ENCODE measurements around the gene PXT1. TPM values are rescaled to one million over a fixed set of nuclear protein-coding genes. Genes with fewer than 3 reads are reported as not detected.

The PXT1 gene
- total RNA-seq, 2 donors from 2014 or later, result 0.20 to 0.31 TPM

GRCh38 chr6:36350681-36351571 is 91.7 kb downstream of the PXT1 start:
- peaks cover 11% of the 10 kb centered on the region for H3K36me3 Mint-ChIP-seq
- no peaks in the 10 kb centered on the region for H3K9me3 Mint-ChIP-seq
- H3K27me3 Mint-ChIP-seq, result peaks cover 2 to 21% of the 10 kb centered on the region in 2 donors
- H3K4me3 Mint-ChIP-seq, result no peak overlapping the region
- peak overlapping the region in 1 of 2 donors; percentile 31 for H3K27ac Mint-ChIP-seq
- H3K4me1 Mint-ChIP-seq (ENCODE audit: low read depth in 2 of 2), result peaks cover 10 to 14% of the 10 kb centered on the region in 2 donors
- ATAC-seq (no peak), DNase-seq (ENCODE audit: low spot score) (peak; percentile 51)

DNA sequence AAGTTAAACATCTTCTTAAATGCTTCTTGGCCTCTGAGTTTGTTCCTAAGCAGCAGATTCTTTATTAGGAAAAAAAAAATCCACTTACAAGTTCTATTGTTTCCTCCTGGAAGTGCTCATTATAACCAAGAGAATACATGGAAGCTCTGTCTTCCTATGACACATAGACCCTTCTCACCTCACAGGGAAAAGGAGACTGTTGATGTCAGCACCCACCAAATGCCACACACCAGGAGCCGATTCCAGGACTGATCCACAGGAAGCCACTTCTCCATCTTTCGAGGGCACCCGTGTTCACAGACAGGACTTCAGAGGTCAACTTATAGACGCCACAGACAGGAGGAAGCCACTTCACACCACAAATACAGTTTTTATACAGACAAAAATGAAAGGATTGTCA is 92.6 kb downstream of the PXT1 start:
- peaks cover 11% of the 10 kb centered on the region for H3K36me3 Mint-ChIP-seq
- no peaks in the 10 kb centered on the region for H3K9me3 Mint-ChIP-seq
- DNase-seq (ENCODE audit: low spot score) (peak; percentile 13), ATAC-seq (no peak)
- H3K4me1 Mint-ChIP-seq (ENCODE audit: low read depth in 2 of 2), result peaks cover 2 to 5% of the 10 kb centered on the region in 2 donors
- peaks cover 2 to 21% of the 10 kb centered on the region in 2 donors for H3K27me3 Mint-ChIP-seq
- H3K4me3 Mint-ChIP-seq, result no peak overlapping the region
- peak overlapping the region in 1 of 2 donors; percentile 31 for H3K27ac Mint-ChIP-seq

GRCh38 chr6:36349240-36349639 is 93.4 kb downstream of the PXT1 start:
- Mint-ChIP-seq H3K27me3 (peaks cover 2 to 21% of the 10 kb centered on the region in 2 donors), H3K36me3 (peaks cover 11% of the 10 kb centered on the region), H3K4me3 (no peak overlapping the region), H3K4me1 (ENCODE audit: low read depth in 2 of 2) (peaks cover 0 to 5% of the 10 kb centered on the region in 2 donors), H3K9me3 (no peaks in the 10 kb centered on the region), H3K27ac (no peak overlapping the region)
- no peak for DNase-seq (ENCODE audit: low spot score)
- ATAC-seq, result no peak

DNA sequence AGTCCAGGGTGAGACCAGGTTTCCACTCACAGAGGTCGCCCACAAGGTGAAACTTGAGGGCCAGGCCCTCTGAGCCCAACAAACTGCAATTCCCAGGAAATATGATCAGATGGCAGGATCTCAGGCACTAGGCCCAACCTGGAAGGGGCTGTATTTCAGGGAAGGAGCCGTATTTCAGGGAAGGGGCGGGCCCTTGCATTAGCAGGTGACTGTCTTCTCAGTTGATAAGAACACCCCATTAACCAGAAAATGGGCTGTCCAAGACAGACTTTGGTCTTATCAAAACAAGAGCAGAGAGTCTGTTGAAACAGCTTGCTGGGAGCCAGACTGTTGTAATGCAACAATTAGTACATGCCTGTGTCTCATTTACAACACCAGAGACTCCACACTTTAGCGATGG is 95.0 kb downstream of the PXT1 start:
- Mint-ChIP-seq H3K27me3 (peaks cover 5 to 14% of the 10 kb centered on the region in 2 donors), H3K4me1 (ENCODE audit: low read depth in 2 of 2) (no peaks in the 10 kb centered on the region), H3K36me3 (no peaks in the 10 kb centered on the region), H3K27ac (peak overlapping the region in 1 of 2 donors; percentile 51), H3K4me3 (no peak overlapping the region), H3K9me3 (no peaks in the 10 kb centered on the region)
- no peak for DNase-seq (ENCODE audit: low spot score)
- ATAC-seq, result no peak

GRCh38 chr6:36346486-36347273 is 96.0 kb downstream of the PXT1 start:
- peak; percentile 52 for DNase-seq (ENCODE audit: low spot score)
- H3K9me3 Mint-ChIP-seq, result no peaks in the 10 kb centered on the region
- H3K4me1 Mint-ChIP-seq (ENCODE audit: low read depth in 2 of 2), result peaks cover 0 to 2% of the 10 kb centered on the region in 2 donors
- peaks cover 7 to 20% of the 10 kb centered on the region in 2 donors for H3K27me3 Mint-ChIP-seq
- H3K27ac Mint-ChIP-seq, result peak overlapping the region in 1 of 2 donors; percentile 21
- no peaks in the 10 kb centered on the region for H3K36me3 Mint-ChIP-seq
- no peak overlapping the region for H3K4me3 Mint-ChIP-seq
- no peak for ATAC-seq

GRCh38 chr6:36345681-36346466 is 96.8 kb downstream of the PXT1 start:
- Mint-ChIP-seq H3K27me3 (peaks cover 8 to 23% of the 10 kb centered on the region in 2 donors), H3K4me1 (ENCODE audit: low read depth in 2 of 2) (peaks cover 1 to 3% of the 10 kb centered on the region in 2 donors), H3K27ac (peak overlapping the region in 1 of 2 donors; percentile 21), H3K9me3 (no peaks in the 10 kb centered on the region), H3K36me3 (no peaks in the 10 kb centered on the region), H3K4me3 (no peak overlapping the region)
- ATAC-seq, result no peak
- DNase-seq (ENCODE audit: low spot score), result peak; percentile 18

DNA sequence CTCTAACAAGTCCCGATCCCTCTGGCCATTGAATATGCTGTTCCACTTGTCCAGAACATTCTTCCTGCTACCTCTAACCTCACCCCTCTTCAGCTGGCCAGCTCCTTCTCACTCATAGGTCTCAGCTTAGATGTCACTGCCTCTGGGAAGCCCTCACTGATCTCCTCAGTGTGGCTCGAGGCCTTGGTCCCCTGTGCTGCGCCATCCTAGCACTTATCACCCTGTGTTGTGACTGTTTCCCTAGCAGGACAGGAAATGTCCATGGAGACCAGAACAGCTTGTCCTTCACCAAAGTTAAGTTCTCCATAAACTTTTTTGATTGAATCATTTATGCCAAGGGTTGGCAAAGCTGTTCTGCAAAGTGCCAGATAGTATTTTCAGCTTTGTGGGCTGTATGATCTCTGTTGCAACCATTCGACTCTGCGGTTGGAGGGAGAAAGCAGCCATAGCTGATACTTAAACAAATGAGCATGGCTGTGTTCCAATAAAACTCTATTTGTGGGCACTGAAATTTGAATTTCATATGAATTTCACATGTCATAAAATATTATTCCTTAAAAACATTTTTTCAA is 99.5 kb downstream of the PXT1 start:
- DNase-seq (ENCODE audit: low spot score) (peak; percentile 16), ATAC-seq (no peak)
- no peaks in the 10 kb centered on the region for H3K9me3 Mint-ChIP-seq
- H3K4me1 Mint-ChIP-seq (ENCODE audit: low read depth in 2 of 2), result peaks cover 4 to 7% of the 10 kb centered on the region in 2 donors
- no peaks in the 10 kb centered on the region for H3K36me3 Mint-ChIP-seq
- H3K27me3 Mint-ChIP-seq, result peaks cover 18 to 20% of the 10 kb centered on the region in 2 donors
- H3K4me3 Mint-ChIP-seq, result no peak overlapping the region
- no peak overlapping the region for H3K27ac Mint-ChIP-seq

GRCh38 chr6:36340618-36341454 is 101.8 kb downstream of the PXT1 start:
- Mint-ChIP-seq H3K36me3 (no peaks in the 10 kb centered on the region), H3K9me3 (no peaks in the 10 kb centered on the region), H3K4me1 (ENCODE audit: low read depth in 2 of 2) (peaks cover 11 to 13% of the 10 kb centered on the region in 2 donors), H3K27ac (no peak overlapping the region), H3K27me3 (peaks cover 18 to 25% of the 10 kb centered on the region in 2 donors), H3K4me3 (peak overlapping the region; percentile 11)
- DNase-seq (ENCODE audit: low spot score) (peak; percentile 77), ATAC-seq (peak; percentile 82 to 85)

Other genes starting within 250 kb of the PXT1 start
- gene BRPF3, start 246.1 kb downstream of the PXT1 start, total RNA-seq, result 10 to 100 TPM; 37.2 to 43.6 TPM
- gene PNPLA1, start 172.8 kb downstream of the PXT1 start, total RNA-seq, result under 1 TPM in 1 of 2 donors, not detected in 1; 0.86 TPM
- not detected for gene BNIP5, start 106.0 kb downstream of the PXT1 start, total RNA-seq
- gene ETV7, start 55.2 kb downstream of the PXT1 start, total RNA-seq, result 10 to 100 TPM in 1 of 2 donors, 1 to 10 TPM in 1; 6.9 to 19.8 TPM
- gene KCTD20, start 146 bp upstream of the PXT1 start, total RNA-seq, result 10 to 100 TPM; 61.4 to 62.4 TPM
- 10 to 100 TPM; 26.4 to 32.5 TPM for gene STK38, start 104.6 kb upstream of the PXT1 start, total RNA-seq
- 100 to 1,000 TPM; 455 to 498 TPM for gene SRSF3, start 151.5 kb upstream of the PXT1 start, total RNA-seq
- gene CDKN1A, start 235.9 kb upstream of the PXT1 start, total RNA-seq, result 100 to 1,000 TPM; 176 to 617 TPM

Data from natural killer cell treated with Interleukin-12 subunit alpha and Interleukin-12 subunit beta and Interleukin-15 and Interleukin-18, amount 100 ng/mL, for 72 hours (primary cell).